ACHN (cell line): ENCODE results near the gene MTMR12.
A peak's percentile ranks its signal among the peaks of the same experiment; 100 is the strongest.
"Not testable (repeated sequence)": the region's sequence is repeated elsewhere in the genome, so short reads cannot be mapped to it uniquely, and the experiment has no call there.

Source experiments
- DNase-seq: peaks from one replicate; pipeline ENCODE4 v3.0.0-alpha.2; 2015
- in situ Hi-C: cut with HindIII; loops from 2 replicates; pipeline ENCODE4 v1.10.0; 2017; ENCODE audit warnings: low sequenced_read_pairs, low pct_ligation_motif_present, low pct_unique_long_range_greater_than_20kb

The MTMR12 gene

DNA sequence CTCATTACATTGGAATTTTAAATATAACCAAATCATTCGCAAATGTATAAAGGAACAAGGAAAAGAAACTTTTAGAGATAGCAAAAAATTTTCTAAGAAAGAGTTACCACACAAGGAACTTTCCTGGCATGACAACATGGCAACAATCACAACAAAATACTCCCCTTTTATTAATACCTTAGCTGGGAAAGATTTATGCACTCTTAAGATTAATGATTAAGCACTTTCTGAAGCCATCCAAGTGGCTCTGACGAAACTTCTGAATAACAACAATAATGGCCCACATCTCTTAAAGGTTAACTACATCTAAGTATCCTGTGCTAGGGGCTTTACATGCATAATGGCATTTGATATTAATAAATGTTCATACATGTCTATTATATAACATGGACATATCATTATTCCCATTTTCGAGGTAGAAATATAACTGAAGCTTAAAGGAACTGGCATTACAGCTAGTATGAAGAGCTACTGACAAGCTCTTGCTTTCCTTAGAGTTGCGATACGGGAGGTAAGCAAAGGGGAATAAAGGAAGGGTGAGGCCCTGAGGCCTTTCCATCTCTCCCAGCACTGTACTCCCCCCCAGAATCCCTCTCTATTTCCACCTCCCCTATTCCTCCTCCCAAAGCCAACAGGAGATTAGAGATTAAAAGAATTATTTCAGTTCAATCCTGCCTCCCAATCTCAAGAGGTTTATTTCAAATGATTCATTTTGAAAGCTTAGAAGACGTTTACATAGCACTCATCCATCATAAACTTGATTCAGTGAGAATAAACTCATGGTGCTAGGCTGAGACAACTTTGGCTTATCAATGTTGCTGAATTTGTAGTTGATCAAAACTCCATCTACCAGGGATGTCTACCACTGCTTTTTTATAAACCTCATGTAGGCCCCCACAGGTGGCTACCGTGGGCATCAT, 9.6 kb downstream of the MTMR12 start:
- DNase-seq, result peak; percentile 41
- in situ Hi-C loops, result no loop called here

DNA sequence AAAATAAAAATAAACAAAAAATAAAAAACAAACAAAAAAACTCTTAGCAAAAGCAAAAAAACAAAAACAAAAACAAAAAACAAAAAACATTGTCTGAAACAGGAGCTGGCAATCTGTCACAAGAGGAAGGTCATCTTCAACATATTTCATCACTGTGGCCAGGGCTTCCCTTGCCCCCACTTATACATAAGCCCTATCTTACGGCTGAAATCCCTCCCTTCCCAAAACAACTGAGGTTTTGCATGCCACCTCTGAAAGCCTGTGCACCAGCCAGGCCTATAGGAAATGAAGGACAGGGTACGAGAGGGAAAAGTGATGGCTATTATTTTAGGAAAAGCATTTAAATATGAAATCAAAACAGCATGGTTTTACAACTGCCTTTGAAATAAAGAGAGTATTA, 10.8 kb downstream of the MTMR12 start:
- no peak for DNase-seq
- in situ Hi-C loops, result no loop called here

DNA sequence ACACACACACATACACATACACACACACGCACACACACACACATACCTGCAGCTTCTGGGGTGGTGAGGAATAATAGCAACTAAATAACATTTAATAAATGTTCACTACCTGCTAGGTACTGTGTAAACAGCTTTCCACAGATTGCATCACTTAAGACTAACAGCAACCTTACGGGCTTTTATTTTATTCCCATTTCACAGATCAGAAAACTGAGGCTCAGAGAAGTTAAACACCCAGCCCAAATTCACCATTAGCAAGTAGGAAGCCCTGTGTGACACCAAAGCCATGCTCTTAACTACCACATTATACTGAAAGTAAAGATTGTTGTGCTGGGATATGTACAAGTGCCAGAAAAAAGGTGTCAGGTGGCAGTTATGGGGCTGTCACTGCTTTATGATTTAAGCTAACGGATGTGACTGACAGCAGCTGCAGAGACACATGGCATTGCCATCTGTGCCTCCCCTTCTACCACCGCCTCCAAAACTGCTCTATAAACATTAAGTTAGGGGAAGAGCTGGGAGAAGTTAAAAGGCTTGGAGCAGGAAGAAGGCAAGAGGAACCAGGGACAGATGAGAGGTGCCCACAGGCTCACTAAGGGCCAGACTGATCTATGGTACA, 13.6 kb downstream of the MTMR12 start:
- DNase-seq, result no peak
- in situ Hi-C loops, result no loop called here

DNA sequence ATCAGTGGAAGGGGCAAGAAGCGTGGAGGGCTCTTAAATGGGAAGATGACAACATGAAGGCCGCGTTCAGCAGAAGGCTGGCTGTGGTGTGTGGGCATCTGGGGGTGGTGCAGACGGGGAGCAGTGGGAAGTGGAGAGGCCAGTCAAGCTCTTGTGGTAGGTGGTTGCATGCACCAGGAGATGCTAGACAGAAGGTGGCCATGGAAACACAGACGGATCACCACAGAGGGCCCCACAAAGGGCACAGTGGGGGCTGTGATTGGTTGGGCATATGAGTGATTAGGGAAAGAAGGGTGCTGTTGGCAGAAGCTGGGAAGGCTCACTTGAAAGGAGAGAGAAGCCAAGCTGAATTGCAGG, 14.7 kb downstream of the MTMR12 start:
- in situ Hi-C loops, result no loop called here
- no peak for DNase-seq

DNA sequence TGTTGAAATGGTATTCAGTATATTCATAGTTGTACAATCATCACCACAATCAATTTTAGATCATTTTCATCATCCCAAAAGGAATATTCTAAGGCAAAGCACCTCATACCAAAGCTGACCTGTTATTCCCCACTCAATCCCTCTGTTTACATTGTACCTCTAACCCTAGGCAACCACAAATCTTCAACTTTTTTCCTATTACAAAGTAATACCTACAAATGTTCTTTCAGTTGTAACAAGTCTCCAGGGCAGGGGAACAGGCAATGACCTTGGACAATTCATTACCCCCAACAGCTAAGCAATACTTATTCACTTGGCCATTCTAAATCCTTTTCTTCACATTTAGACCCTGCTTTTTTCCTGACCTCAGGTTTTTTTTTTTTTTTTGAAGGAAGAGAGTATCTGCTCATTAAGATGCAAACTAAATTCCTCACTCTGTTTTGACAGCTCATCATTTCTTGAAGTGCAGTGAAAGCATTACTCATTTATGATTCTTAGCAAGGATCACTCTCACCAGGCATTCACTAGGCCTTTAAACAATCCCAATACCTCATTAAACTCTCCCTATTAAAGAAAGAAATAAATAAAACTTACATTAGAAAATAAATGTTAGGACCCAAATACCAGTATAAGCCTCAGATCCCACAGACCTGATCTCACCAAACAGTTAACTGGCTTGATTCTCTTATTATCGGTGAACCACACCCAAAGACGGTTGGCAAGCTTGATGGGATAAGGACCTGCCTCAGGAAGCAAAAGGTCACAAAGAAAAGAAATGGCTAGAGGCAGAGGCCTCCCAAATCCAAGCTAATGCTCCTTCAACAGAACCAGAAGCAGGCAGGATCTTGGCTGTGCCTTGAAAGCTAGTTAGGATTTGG, 15.3 kb downstream of the MTMR12 start:
- no peak for DNase-seq
- in situ Hi-C loops, result no loop called here

DNA sequence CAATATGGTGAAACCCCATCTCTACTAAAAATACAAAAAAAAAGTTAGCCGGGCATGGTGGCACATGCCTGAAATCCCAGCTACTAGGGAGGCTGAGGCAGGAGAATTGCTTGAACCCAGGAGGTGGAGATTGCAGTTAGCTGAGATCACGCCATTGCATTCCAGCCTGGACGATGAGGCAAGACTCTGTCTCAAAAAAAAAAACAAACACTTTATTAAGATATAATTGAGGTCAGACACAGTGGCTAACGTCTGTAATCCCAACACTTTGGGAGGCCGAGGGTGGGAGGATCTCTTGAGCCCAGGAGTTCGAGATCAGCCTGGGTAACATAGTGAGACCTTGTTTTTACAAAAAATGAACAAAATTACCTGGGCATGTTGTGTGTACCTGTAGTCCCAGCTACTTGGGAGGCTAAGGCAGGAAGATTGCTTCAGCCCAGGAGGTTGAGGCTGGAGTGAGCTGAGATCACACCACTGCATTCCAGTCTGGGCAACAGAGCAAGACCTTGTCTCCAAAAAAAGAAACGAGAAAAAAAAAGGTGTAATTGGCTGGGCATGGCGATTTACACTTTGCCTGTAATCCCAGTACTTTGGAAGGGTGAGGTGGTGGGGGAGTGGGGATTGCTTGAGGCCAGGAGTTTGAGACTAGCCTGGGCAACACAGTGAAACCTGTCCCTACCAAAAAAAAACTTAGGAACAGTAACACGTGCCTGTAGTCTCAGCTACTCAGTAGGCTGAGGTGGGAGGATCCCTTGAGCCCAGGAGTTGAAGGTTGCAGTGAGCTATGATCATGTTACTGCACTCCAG, 16.6 kb downstream of the MTMR12 start:
- DNase-seq, in situ Hi-C loops: not testable (repeated sequence)

DNA sequence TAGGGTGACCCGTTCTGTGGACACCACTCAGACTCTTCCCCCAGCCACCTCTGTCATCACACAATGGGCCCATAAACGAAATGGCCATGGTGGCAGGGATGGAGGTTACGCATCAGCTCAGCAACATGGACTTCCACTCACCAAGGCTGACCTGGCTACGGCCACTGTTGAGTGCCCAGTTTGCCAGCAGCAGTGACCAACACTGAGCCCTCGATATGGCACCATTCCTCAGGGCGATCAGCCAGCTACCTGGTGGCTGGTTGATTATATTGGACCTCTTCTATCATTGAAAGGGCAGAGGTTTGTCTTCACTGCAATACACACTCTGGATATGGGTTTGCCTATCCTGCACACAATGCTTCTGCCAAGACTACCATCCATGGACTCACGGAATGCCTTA, 21.1 kb downstream of the MTMR12 start:
- DNase-seq, result no peak
- in situ Hi-C loops, result no loop called here

DNA sequence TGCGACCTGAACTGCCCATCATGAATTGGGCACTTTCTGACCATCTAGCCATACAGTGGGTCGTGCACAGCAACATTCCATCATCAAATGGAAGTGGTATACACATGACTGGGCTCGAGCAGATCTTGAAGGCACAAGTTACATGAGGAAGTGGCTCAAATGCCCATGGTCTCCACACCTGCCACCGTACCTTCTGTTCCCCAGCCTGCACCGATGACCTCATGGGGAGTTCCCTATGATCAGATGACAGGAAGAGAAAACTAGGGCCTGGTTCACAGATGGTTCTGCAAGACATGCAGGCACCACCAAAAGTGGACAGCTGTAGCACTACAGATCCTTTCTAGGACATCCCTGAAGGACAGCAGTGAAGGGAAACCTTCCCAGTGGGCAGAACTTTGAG, 21.8 kb downstream of the MTMR12 start:
- no peak for DNase-seq
- in situ Hi-C loops, result no loop called here

DNA sequence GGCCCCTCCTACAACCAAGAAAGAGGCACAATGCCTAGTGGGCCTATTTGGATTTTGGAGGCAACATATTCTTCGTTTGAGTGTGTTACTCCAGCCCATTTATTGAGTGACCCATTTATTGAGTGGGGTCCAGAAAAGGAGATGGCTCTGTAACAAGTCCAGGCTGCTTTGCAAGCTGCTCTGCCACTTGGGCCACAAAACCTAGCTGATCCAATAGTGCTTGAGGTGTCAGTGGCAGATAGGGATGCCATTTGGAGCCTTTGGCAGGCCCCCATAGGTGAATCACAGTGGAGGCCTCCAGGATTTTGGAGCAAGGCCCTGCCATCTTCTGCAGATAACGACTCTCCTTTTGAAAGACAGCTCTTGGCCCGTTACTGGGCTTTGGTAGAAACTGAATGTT, 22.2 kb downstream of the MTMR12 start:
- DNase-seq, in situ Hi-C loops: not testable (repeated sequence)

DNA sequence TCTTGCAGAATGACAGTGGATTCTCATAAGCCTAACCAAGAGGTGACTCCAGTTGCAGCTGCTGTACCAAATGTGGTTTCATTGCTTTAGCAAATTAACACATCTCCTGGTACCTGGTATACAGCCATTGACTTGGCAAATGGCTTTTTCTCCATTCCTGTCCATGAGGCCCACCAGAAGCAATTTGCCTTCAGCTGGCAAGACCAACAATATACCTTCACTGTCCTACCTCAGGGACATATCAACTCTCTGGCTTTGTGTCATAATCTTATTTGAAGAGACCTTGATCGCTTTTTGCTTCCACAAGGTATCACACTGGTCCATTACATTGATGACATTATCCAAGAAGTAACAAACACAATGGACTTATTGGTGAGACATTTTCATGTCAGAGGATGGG, 22.8 kb downstream of the MTMR12 start:
- in situ Hi-C loops, DNase-seq: not testable (repeated sequence)

DNA sequence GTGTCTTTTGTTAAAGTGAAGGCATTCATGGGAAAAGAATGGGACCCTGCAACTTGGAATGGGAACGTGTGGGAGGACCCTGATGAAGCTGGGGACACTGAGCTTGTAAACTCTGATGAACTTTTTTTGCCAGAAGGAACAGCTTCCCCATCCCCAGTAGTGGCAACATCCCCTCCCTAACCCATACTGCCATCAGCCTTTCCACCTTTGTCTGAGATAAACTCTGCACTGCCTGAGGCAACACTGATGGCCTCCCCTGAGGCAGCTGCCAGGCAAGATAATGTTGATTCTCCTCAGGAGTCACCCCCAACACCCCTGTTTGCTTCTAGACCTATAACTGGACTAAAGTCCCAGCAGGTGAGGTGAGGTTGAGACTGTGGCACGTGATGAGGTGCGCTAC, 24.6 kb downstream of the MTMR12 start:
- in situ Hi-C loops, DNase-seq: not testable (repeated sequence)

DNA sequence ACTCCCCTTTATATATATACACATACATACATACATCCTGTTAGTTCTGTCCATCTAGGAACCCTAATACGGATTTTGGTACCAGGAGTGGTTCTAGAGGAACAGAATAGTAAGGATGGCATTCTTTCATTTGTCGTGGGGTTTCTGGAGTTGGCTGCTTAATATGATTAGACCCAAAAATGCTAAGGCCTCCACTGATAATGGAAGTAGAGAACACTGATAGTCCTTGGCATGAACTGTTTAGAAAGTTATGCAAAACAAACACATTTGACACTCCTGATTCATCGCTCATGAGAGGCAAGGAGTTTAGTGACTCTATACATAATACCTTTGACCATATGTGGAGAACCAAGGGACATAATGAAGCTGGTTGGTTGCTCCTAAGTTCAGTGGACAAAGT, 25.2 kb downstream of the MTMR12 start:
- in situ Hi-C loops, DNase-seq: not testable (repeated sequence)

DNA sequence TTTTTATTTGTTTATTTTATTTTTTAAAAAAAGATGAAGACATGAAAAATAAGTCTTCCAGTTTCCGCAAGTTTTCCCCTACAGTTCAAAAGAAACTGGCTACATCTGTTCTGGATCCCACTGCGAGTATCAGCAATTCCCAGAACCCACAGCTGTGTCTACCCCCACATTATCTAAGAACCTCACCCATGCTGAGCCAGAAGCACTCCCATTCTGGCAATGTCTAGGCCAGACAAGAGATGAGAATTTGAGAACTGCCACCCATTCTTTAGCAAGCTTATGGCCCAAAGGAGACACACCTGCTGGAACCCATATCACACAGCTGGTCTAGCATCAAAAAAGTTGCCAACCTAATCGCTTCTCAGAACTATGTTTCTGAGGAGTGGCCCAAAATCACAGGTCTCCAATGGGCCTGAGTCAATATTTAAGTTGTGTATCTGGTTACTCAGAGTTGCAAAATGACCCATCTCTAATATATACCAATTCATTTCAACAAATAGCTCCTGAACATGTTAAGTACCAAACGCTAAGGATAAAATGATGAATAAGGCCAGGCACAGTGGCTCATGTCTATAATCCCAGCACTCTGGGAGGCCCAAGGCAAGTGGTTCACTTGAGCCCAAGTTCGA, 27.1 kb downstream of the MTMR12 start:
- in situ Hi-C loops, result no loop called here
- DNase-seq, result no peak

DNA sequence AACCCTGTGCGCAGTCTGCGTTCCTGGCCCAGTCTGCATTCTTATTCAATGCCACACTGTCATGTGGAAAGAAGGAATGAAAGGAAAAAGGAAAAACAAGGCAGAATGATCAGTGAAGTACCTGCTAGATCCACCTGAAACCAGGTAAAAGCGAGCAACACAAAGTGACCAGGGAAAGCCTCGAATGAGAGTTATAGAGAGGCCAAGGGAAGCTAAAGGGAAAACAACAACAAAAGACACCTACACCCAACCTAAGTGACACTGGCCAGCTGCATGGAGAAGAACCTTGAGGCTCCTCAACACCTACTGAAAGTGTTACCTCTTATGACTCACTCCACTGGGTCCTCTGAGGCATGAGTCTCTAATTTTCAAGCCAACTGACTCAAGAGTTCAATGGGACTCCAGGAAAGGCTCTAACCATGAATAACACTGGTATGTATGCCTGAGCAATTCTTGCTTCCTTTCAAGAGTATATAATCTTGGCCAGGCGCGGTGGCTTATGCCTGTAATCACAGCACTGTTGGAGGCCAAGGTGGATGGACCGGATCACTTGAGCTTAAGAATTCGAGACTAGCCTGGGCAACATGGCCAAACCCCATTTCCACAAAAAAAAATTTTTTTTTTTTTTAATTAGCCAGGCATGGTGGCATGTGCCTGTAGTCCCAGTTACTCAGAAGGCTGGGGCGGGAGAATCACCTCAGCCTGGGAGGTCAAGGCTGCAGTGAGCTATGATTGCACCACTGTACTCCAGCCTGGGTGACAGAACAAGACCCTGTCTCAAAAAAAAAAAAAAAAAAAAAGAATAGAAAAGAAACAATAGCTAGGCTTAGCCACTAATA, 29.0 kb downstream of the MTMR12 start:
- in situ Hi-C loops, result no loop called here
- DNase-seq, result no peak

DNA sequence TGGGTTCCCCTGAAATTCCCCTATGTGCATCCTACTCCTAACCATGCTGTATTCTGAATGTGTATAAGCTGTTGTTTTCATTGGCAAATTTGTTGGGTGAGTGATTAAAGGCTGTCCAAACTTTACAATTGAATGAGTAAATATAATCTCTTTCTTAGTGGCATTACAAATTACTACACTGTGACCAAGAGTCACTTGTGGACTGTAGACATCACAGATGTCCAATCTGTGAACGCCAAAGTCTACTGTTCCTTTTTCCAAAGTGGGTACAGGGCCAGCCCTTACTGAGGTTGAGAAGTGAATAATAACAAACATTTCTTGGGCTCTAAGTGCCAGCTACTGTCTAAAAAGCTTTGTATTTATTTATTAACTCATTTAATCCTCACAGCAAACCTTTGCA, 29.7 kb downstream of the MTMR12 start:
- in situ Hi-C loops, result no loop called here
- no peak for DNase-seq

DNA sequence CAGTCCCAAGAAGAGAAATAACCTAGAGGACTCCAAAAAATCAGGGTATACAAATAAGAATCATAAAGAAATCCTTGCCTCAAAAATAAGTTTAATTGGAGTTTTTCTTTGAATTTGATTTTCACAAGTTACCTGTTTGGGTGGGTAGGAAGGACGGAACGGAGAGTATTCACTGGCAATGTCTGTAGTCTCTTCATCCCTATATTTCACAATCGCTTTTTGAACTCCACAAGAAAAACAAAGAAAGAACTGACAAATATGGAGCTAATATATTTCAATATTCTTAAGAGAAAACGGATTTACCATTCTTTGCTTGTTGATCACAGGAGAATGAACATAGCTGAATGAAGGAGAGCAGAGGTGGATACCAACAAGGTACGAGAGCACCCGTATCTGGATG, 30.1 kb downstream of the MTMR12 start:
- no peak for DNase-seq
- in situ Hi-C loops, result no loop called here
